Measurements from ENCODE around the gene IRGQ.
A peak's percentile ranks its signal among the peaks of the same experiment; 100 is the strongest.
"Not testable (repeated sequence)": the region's sequence is repeated elsewhere in the genome, so short reads cannot be mapped to it uniquely, and the experiment has no call there.

The IRGQ gene

GRCh38 chr19:43610493-43610892, 14.6 kb upstream of the IRGQ start:
- H3K4me3 ChIP-seq (ENCODE audit: low read depth, low read length) = no peak overlapping the region
- TF ChIP-seq CTCF (IDR thresholded peaks at IDR 0.05; ENCODE audit: low read depth, low read length, missing control alignments) = no peak
- DNase-seq (ENCODE audit: low read depth) = peak; percentile 38
- in situ Hi-C loops (cut with HindIII; ENCODE audit: low sequenced_read_pairs) = no loop called here

GRCh38 chr19:43609872-43610271, 13.9 kb upstream of the IRGQ start:
- no peak for DNase-seq (ENCODE audit: low read depth)
- TF ChIP-seq CTCF (IDR thresholded peaks at IDR 0.05; ENCODE audit: low read depth, low read length, missing control alignments) = no peak
- in situ Hi-C loops (cut with HindIII; ENCODE audit: low sequenced_read_pairs) = no loop called here
- H3K4me3 ChIP-seq (ENCODE audit: low read depth, low read length) = no peak overlapping the region

GRCh38 chr19:43607238-43608205, 11.6 kb upstream of the IRGQ start:
- H3K4me3 ChIP-seq (ENCODE audit: low read depth, low read length) = no peak overlapping the region
- in situ Hi-C loops (cut with HindIII; ENCODE audit: low sequenced_read_pairs) = no loop called here
- DNase-seq (ENCODE audit: low read depth) = no peak
- TF ChIP-seq CTCF (IDR thresholded peaks at IDR 0.05; ENCODE audit: low read depth, low read length, missing control alignments) = no peak

GRCh38 chr19:43606569-43607229, 10.8 kb upstream of the IRGQ start:
- TF ChIP-seq CTCF (IDR thresholded peaks at IDR 0.05; ENCODE audit: low read depth, low read length, missing control alignments) = no peak
- no peak for DNase-seq (ENCODE audit: low read depth)
- H3K4me3 ChIP-seq (ENCODE audit: low read depth, low read length) = no peak overlapping the region
- in situ Hi-C loops (cut with HindIII; ENCODE audit: low sequenced_read_pairs) = no loop called here

GRCh38 chr19:43605875-43606568, 10.1 kb upstream of the IRGQ start:
- no peak for TF ChIP-seq CTCF (IDR thresholded peaks at IDR 0.05; ENCODE audit: low read depth, low read length, missing control alignments)
- in situ Hi-C loops (cut with HindIII; ENCODE audit: low sequenced_read_pairs) = no loop called here
- DNase-seq (ENCODE audit: low read depth) = no peak
- H3K4me3 ChIP-seq (ENCODE audit: low read depth, low read length) = no peak overlapping the region

GRCh38 chr19:43600326-43600725, 4.4 kb upstream of the IRGQ start:
- DNase-seq (ENCODE audit: low read depth); H3K4me3 ChIP-seq (ENCODE audit: low read depth, low read length); in situ Hi-C loops (cut with HindIII; ENCODE audit: low sequenced_read_pairs): not testable (repeated sequence)
